HG02970 (cell line): ENCODE measurements around the gene JUND.

Source experiments
- ATAC-seq: cut with Tn5 transposase; IDR thresholded peaks from one replicate; pipeline ENCODE4 v1.9.1; 2021; ENCODE audit warnings: mild to moderate bottlenecking, moderate library complexity, moderate number of reproducible peaks; ENCODE audit not compliant: unreplicated experiment, low FRiP score

JUND gene

GRCh38 chr19:18252370-18252717 is 29.1 kb downstream of the JUND start:
- ATAC-seq, result no peak

DNA sequence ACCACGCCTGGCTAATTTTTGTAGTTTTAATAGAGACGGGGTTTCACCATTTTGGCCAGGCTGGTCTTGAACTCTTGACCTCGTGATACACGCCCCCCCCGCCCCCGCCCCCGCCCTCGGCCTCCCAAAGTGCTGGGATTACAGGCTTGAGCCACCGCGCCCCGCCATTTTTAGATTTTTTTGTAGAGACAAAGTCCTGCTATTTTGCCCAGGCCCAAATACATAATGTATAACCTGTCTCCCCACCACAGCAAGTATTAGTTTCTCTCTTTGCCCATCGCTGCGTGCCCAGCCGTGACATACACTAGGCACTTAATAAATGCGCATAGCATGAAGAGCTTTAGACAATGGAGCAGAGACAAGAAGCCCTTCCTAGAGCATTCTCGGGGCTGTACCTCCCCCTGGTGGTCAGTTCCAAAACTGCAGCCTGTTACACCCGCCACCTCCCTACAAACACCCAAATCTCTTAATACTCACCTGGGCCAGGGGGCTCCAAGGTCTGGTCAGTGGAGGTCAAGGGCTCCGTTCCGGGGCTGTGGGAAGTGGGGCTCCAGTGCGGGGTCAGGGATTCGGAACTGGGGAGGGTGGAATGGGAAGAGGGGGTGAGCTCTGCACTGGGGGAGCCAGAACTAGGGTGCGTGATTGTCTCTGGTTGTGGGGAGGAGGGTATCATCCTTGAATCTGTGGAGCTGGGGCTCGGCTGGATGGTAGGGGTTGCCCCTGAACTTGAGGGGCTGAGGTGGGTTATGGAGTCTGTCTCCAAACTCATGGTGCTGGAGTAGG is 29.6 kb downstream of the JUND start:
- ATAC-seq, result no peak

DNA sequence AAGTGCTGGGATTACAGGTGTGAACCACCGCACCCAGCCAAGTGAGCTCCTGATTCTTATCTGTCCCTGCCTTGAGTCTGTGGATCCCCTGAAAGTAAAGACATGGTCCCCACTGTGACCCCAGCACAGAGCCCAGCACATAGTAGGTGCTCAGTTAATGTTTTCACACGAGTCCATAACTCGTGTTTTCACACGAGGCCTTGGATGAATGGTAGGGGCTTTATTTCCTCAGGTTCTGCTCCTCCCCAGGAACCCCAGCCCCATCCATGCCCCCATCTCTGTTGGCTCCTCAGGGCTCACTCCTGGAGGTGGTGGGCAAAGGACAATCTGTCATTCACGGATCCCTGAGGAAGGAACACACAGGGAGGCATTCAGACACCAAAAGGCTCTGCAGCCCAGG is 31.6 kb downstream of the JUND start:
- no peak for ATAC-seq

GRCh38 chr19:18245297-18245696 is 36.1 kb downstream of the JUND start:
- no peak for ATAC-seq

DNA sequence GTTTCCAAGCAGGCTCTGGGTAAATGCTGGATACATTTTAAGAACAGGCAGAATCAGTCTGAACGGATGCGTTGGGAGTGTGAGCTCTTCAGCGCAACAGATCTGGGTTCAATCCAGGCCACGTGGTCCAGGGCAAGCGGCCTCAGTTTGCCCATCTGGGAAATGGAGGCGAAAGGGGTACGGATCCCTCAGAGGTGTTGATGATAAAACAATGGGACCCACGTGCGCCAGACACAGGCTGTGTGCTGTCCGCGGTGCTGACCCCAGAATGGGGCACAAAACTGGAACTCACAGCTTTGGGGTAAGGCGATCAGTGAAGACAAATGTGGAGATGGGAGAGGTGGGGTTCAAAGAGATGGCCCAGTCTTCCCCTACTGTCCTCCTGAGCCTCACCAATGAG is 42.1 kb downstream of the JUND start:
- no peak for ATAC-seq

DNA sequence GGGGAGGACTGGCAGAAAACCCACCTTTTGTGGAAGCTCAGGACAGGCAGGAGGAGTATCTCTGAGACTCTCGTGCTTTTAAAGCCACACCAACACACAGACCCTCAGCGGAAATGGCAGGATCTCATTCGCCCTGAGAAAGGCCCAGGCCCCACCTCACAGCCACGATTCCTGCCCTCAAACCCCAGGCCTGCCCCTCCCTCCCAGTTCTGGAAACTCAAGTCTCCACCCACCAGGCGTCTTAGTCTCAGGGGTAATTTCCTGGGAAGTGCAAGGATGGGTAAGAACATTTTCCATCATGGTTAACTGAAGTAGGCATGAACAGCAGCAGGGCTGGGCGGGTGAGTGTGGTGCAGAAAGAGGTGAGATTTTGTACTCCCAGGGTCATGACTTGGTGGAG is 47.2 kb downstream of the JUND start:
- no peak for ATAC-seq

GRCh38 chr19:18233224-18233825 is 48.1 kb downstream of the JUND start:
- ATAC-seq, result no peak

- no peak for ATAC-seq
These were observed 48.7 kb downstream of the JUND start for GRCh38 chr19:18232540-18233223.

DNA sequence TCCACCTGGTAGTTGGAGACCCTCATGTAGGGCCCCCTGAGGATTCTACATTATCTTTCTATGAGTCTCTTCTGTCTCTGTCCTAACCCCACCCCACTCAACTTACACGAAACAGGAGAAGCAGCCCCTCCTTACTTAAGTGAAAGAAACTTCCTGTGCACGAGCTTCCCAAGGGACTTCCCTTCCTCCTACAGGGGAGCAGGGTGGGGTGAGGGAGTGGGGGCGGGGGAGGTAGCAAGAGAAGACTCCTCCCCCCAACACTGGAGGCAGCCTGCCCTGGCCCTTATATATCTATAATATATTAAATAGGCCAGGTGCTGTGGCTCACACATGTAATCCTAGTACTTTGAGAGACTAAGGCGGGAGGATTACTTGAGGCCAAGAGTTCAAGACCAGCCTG is 49.6 kb downstream of the JUND start:
- ATAC-seq, result no peak

DNA sequence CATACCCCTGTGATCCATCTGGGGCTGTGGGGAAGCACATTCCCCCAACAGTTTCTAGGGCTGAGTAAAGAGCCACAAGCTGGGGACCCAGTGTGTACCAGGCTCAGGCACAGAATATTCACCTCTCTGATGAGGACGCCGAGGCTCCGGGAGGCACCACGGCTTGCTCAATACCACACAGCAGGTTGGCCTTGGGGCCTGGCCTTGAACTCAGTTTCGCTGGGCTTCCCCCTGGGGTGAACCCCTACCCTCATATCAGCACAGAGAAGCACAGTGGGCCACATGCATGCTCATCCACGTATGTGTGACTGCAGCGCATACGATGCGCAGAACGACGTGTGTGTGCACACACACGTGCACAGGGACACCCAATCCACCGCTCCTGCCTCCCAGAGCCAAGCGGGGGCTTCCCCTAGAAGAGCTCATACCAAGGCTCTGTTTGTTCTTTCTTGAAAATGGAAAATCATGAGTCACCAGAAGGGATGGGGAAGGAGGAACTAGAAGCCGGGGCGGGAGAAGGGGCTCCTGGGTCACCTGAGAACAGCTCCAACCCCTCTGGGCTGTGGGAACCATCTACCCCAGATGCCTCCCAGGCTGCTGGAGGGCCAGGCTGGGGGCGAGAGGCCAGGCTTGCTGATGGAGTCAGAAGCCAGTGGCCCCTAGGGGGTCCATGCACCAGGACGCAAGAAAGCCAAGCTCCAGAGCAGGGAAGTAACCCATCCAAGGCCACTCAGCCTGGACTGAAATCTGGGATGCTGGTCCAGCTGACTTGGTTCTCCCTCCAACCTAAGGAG is 50.3 kb downstream of the JUND start:
- no peak for ATAC-seq

DNA sequence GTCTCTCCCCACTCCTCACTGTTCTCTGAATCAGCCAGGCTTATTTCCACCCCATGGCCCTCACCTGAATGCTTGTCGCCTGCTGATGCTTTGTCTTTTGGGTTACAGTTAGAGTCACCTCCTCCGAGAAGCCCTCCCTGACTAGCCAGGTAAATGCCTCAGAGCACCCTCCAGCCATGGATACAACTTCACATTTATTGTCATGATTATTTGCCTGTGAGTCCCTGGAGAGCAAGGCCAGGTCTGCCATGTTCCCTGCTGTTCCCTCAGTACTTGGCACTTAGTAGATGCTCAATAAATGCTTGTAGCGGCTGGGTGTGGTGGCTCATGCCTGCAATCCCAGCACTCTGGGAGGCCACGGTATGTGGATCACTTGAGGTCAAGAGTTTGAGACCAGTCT is 51.5 kb downstream of the JUND start:
- ATAC-seq, result no peak
